Stimulated activated naive B cell treated with anti-CD40 and anti-IgM and Interleukin-4, amounts not matched to agents 10 μg/mL and 1 μg/mL and 100 μg/mL, for 72 hours (primary cell): ENCODE results near the gene LBX2.

Experiments
- ATAC-seq, 2 donors: fragments of 150-1000 bp; cut with Tn5 transposase; replicated peaks; 2 replicates each; pipeline ENCODE4 v1.10.0; 2021; ENCODE audit warnings: moderate library complexity in 1 of 2
- DNase-seq: peaks from one replicate; pipeline ENCODE4 v3.0.0; 2021
- H3K27ac Mint-ChIP-seq: one replicate; pipeline ENCODE4 v1.8.0; 2022; ENCODE audit warnings: mild to moderate bottlenecking, mixed read lengths
- H3K27me3 Mint-ChIP-seq, 2 donors: one replicate each; pipeline ENCODE4 v1.8.0; 2022; ENCODE audit warnings: mixed read lengths in 2 of 2
- H3K36me3 Mint-ChIP-seq, 2 donors: one replicate each; pipeline ENCODE4 v1.8.0; 2022; ENCODE audit warnings: mixed read lengths in 2 of 2, mild to moderate bottlenecking in 1 of 2
- H3K4me1 Mint-ChIP-seq, 2 donors: one replicate each; pipeline ENCODE4 v1.8.0; 2022; ENCODE audit warnings: mixed read lengths in 2 of 2, mild to moderate bottlenecking in 1 of 2
- H3K4me3 Mint-ChIP-seq, 2 donors: one replicate each; pipeline ENCODE4 v1.8.0; 2022; ENCODE audit warnings: mild to moderate bottlenecking in 2 of 2, mixed read lengths in 2 of 2, moderate library complexity in 1 of 2
- H3K9me3 Mint-ChIP-seq, 2 donors: one replicate each; pipeline ENCODE4 v1.8.0; 2022; ENCODE audit warnings: mixed read lengths in 2 of 2, mild to moderate bottlenecking in 1 of 2

LBX2 gene

DNA sequence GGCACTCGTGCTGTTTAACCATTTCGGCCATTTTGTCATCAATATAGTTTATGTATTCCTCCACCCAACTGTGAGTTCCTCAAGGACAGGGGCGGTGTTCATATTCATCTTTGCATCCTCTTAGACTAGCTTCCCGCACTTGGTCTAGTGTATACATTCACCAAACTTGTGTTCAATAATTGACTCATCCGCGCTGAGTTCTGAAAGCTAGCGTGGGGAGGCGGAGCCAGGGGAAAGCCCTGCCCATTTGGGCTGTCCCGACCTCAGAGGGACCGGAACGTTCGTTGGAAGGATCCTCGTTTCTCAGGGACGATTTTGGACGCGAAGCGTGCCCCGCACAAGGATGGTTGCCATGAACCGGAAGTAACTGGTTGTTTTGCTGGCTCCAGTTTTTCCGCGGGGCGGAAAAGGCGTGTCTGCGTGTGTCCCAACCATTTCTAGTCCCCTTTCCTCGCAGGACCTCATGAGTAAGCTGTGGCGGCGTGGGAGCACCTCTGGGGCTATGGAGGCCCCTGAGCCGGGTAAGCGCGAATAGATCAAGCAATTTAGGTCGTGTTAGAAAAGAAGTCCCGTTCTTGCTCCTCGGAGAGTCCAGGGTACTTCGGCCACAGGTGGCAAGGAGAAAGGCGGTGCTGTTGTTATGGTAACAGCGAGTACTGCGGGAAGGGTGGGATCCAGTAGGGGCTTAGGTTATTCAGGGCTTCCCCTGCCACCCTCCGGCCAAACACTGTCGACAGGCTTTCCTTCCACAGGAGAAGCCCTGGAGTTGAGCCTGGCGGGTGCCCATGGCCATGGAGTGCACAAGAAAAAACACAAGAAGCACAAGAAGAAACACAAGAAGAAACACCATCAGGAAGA lies 44.5 kb downstream of the LBX2 start, which contains the start of gene INO80B:
Gene INO80B, plus strand, starts transcription at position 434 of the 858 bp plus-strand sequence. Its CDS starts 30 bp downstream, at position 464.
- Mint-ChIP-seq H3K9me3 (no peaks in the 10 kb centered on the region), H3K4me1 (peaks cover 31 to 38% of the 10 kb centered on the region in 2 donors), H3K4me3 (peak within 1 kb of the TSS; percentile 84 to 94), H3K27ac (peak within 1 kb of the TSS; percentile 100), H3K36me3 (peaks cover 9 to 25% of the 10 kb centered on the region in 2 donors), H3K27me3 (no peaks in the 10 kb centered on the region)
- ATAC-seq (peak; percentile 52 to 55), DNase-seq (peak; percentile 97)

DNA sequence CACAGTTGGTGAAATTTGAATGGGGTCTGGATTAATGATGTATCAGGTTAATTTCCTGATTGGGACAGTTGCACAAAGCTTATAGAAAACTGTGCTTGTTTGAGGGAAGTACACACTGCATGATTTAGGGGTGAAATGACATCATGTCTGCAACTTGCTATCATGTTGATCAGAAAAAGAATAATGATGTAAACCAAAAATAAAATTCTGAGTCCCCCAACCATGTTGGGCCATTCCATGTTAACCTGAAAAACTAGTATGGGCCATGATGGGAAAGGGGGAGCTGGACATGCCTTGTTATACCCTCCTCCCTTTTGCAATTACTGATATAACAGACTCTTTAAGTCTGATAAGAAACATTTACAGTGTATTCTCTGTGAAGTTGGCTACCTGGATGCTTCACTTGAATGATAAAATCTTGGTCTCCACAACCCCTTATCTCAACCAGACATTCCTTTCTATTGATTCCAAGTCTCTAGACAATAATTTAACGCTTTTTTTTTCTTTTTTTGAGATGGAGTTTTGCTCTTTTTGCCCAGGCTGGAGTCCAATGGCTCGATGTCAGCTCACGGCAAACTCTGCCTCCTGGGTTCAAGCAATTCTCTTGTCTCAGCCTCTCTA lies 48.7 kb downstream of the LBX2 start:
- DNase-seq = no peak
- no peaks in the 10 kb centered on the region for H3K9me3 Mint-ChIP-seq
- H3K27ac Mint-ChIP-seq = no peak overlapping the region
- no peak for ATAC-seq
- H3K4me3 Mint-ChIP-seq = no peak overlapping the region
- peaks cover 8 to 11% of the 10 kb centered on the region in 2 donors for H3K4me1 Mint-ChIP-seq
- peaks cover 5 to 6% of the 10 kb centered on the region in 2 donors for H3K36me3 Mint-ChIP-seq
- H3K27me3 Mint-ChIP-seq = peaks cover 7 to 9% of the 10 kb centered on the region in 2 donors

DNA sequence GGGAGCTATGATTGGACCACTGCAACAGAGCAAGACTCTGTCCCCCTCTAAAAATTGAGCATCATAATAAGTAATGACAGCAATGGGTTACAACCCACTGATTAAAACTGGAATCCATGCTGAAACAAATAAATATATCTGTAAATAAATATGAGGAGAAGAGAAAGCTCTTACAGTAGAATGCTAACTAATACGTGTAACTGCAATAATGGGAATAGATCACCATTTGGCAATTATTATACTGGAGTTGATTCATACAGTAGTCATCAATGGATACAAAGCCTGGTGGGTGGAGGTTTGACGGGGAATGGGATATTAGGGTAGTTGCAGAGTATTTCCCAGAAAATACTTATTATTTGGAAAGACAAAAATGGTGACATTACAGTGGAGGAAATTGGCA lies 50.6 kb downstream of the LBX2 start:
- peaks cover 14 to 19% of the 10 kb centered on the region in 2 donors for H3K27me3 Mint-ChIP-seq
- no peak for ATAC-seq
- H3K27ac Mint-ChIP-seq = no peak overlapping the region
- peaks cover 5 to 10% of the 10 kb centered on the region in 2 donors for H3K4me1 Mint-ChIP-seq
- no peaks in the 10 kb centered on the region for H3K36me3 Mint-ChIP-seq
- H3K4me3 Mint-ChIP-seq = no peak overlapping the region
- no peaks in the 10 kb centered on the region for H3K9me3 Mint-ChIP-seq
- no peak for DNase-seq
